Breast epithelium (tissue), 3 donors: ENCODE results near the gene KRTAP5-3.
"Not testable (repeated sequence)": the region's sequence is repeated elsewhere in the genome, so short reads cannot be mapped to it uniquely, and the experiment has no call there.

Experiments used
- CTCF ChIP-seq, 3 donors: fragments of 450-650 bp; IDR thresholded peaks; one replicate each; pipeline ENCODE4 v1.5.1; 2016 to 2017; ENCODE audit warnings: antibody characterized with exemption in 3 of 3, mild to moderate bottlenecking in 3 of 3, moderate library complexity in 3 of 3
- POLR2A ChIP-seq: fragments of 450-650 bp; IDR thresholded peaks from one replicate; pipeline ENCODE4 v1.6.1; 2016; ENCODE audit warnings: antibody characterized with exemption, mild to moderate bottlenecking, moderate library complexity

GRCh38 chr11:1575756-1576155 lies 32.5 kb downstream of the KRTAP5-3 start:
- not testable (repeated sequence) for TF ChIP-seq CTCF (IDR thresholded peaks at IDR 0.05); POLR2A
